ENCODE results near the gene ANKRD33B. TPM values are rescaled to one million over a fixed set of nuclear protein-coding genes. Genes with fewer than 3 reads are reported as not detected.
A peak's percentile ranks its signal among the peaks of the same experiment; 100 is the strongest.

Gene ANKRD33B
- total RNA-seq, 1 experiment from 2014 or later, result 14.9 TPM

DNA sequence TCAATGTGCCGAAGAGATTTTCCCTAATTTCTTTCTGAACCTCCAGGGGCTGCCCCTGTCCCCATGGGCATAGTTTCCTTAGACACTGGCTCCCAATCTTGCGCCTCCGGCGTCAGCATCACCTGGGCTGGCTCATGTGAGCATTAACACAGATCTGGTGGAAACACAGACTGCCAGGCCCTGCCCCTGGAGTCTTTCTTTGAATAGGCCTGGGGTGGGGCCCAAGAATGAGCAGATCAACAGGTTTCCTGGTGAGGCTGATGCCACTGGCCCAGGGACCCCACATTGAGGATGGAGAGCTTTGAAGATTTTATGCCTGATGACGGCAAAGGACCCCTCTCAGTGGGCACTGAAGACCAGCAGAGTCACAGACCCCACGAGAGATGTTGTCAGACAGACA is 60.8 kb downstream of the ANKRD33B start:
- H2AFZ ChIP-seq (ENCODE audit: low read length), result no peak overlapping the region
- no peaks in the 10 kb centered on the region for H3K9me2 ChIP-seq (replicated peaks; ENCODE audit: low read length)
- no peaks in the 10 kb centered on the region for H3F3A ChIP-seq (ENCODE audit: low read length, unreplicated experiment)
- ChIA-PET CTCF (no interaction called here), POLR2A (ENCODE audit: unreplicated experiment) (interaction anchor here (0.6 kb wide), 1 partner anchor 85 kb away, joined by 3 read pairs; no protein-coding TSS in a partner anchor)
- no peak overlapping the region for H3K9ac ChIP-seq (ENCODE audit: low read length)
- intact Hi-C loops (cut with micrococcal nuclease), result loop anchor here (5.0 kb wide), 1 partner anchor 67 kb away; no protein-coding TSS in a partner anchor
- H3K27me3 ChIP-seq (ENCODE audit: low read length), result no peaks in the 10 kb centered on the region
- H4K20me1 ChIP-seq (ENCODE audit: low read length), result no peaks in the 10 kb centered on the region
- H3K4me3 ChIP-seq (ENCODE audit: low read length), result no peak overlapping the region
- no peak for DNase-seq
- H3K4me2 ChIP-seq (ENCODE audit: low read length), result no peak overlapping the region
- H3K4me1 ChIP-seq (ENCODE audit: insufficient read depth, low read length), result peaks cover 12% of the 10 kb centered on the region
- no peak for ATAC-seq
- H3K27ac ChIP-seq (ENCODE audit: low read length), result no peak overlapping the region
- H3K9me3 ChIP-seq (ENCODE audit: low read length), result peaks cover 8% of the 10 kb centered on the region
- no peaks in the 10 kb centered on the region for H3K79me2 ChIP-seq (ENCODE audit: low read length)
- TF ChIP-seq, protein P1, sequence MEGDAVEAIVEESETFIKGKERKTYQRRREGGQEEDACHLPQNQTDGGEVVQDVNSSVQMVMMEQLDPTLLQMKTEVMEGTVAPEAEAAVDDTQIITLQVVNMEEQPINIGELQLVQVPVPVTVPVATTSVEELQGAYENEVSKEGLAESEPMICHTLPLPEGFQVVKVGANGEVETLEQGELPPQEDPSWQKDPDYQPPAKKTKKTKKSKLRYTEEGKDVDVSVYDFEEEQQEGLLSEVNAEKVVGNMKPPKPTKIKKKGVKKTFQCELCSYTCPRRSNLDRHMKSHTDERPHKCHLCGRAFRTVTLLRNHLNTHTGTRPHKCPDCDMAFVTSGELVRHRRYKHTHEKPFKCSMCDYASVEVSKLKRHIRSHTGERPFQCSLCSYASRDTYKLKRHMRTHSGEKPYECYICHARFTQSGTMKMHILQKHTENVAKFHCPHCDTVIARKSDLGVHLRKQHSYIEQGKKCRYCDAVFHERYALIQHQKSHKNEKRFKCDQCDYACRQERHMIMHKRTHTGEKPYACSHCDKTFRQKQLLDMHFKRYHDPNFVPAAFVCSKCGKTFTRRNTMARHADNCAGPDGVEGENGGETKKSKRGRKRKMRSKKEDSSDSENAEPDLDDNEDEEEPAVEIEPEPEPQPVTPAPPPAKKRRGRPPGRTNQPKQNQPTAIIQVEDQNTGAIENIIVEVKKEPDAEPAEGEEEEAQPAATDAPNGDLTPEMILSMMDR (conservative IDR thresholded peaks at IDR 0.05; ENCODE audit: low read depth, low read length), result no peak
- no TSS peak for BruUV-seq (replicated peaks)
- peaks cover 18% of the 10 kb centered on the region; the same call in 1 of the 2 replicates for H3K36me3 ChIP-seq (ENCODE audit: low read depth, low read length)

GRCh38 chr5:10625700-10626472 is 62.0 kb downstream of the ANKRD33B start:
- Histone ChIP-seq H3K4me3 (ENCODE audit: low read length) (no peak overlapping the region), H4K20me1 (ENCODE audit: low read length) (no peaks in the 10 kb centered on the region), H2AFZ (ENCODE audit: low read length) (no peak overlapping the region), H3K27me3 (ENCODE audit: low read length) (no peaks in the 10 kb centered on the region), H3K79me2 (ENCODE audit: low read length) (no peaks in the 10 kb centered on the region), H3K9ac (ENCODE audit: low read length) (no peak overlapping the region), H3K36me3 (ENCODE audit: low read depth, low read length) (peaks cover 9% of the 10 kb centered on the region; the same call in 1 of the 2 replicates), H3F3A (ENCODE audit: low read length, unreplicated experiment) (no peaks in the 10 kb centered on the region), H3K9me3 (ENCODE audit: low read length) (peaks cover 2% of the 10 kb centered on the region), H3K4me2 (ENCODE audit: low read length) (no peak overlapping the region), H3K27ac (ENCODE audit: low read length) (no peak overlapping the region), H3K9me2 (replicated peaks; ENCODE audit: low read length) (no peaks in the 10 kb centered on the region), H3K4me1 (ENCODE audit: insufficient read depth, low read length) (peaks cover 12% of the 10 kb centered on the region)
- TF ChIP-seq EZH2 (IDR thresholded peaks at IDR 0.05; ENCODE audit: low read length, unreplicated experiment), result no peak
- no peak for TF ChIP-seq EZH2phosphoT487 (IDR thresholded peaks at IDR 0.05; ENCODE audit: borderline replicate concordance, low read length)
- TF ChIP-seq, protein P1 (conservative IDR thresholded peaks at IDR 0.05; ENCODE audit: low read depth, low read length), result no peak
- BruUV-seq (replicated peaks), result no TSS peak
- CTCF ChIA-PET, result no interaction called here
- POLR2A ChIA-PET (ENCODE audit: unreplicated experiment), result no interaction called here
- intact Hi-C loops (cut with micrococcal nuclease), result loop anchor here (5.0 kb wide), 1 partner anchor 69 kb away; no protein-coding TSS in a partner anchor
- DNase-seq (no peak), ATAC-seq (no peak)

DNA sequence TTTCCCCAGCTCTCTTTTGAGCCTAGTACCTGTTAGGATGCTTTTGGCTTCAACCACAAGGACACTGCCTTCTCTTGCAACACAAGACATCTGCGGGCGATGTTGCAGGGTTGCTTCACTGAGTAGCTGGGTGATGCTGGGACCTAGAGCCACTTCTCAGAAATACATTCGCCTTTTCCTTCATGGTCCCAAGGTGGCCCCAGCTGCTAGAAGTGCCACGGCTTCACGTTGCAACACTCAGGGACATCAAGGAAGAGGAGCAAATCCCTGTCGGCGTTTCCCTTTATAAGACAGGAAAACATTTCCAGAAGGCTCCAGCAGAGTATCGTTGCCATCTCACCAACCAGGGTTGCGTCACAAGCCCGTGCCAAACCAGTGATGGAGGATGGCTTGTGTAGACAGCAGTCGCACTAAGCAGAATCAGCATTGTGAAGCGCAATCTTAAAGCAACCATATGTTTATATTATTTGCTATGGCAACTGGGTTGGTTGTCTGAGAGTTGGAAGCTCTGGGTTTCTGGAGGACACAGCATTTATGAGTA is 62.7 kb downstream of the ANKRD33B start:
- Histone ChIP-seq H4K20me1 (ENCODE audit: low read length) (no peaks in the 10 kb centered on the region), H3F3A (ENCODE audit: low read length, unreplicated experiment) (no peaks in the 10 kb centered on the region), H3K9me3 (ENCODE audit: low read length) (no peaks in the 10 kb centered on the region), H2AFZ (ENCODE audit: low read length) (no peak overlapping the region), H3K4me3 (ENCODE audit: low read length) (no peak overlapping the region), H3K79me2 (ENCODE audit: low read length) (no peaks in the 10 kb centered on the region), H3K9ac (ENCODE audit: low read length) (no peak overlapping the region), H3K27me3 (ENCODE audit: low read length) (no peaks in the 10 kb centered on the region), H3K4me2 (ENCODE audit: low read length) (peak overlapping the region; percentile 81; the same call in 1 of the 2 replicates), H3K36me3 (ENCODE audit: low read depth, low read length) (peaks cover 3% of the 10 kb centered on the region; the same call in 1 of the 2 replicates), H3K9me2 (replicated peaks; ENCODE audit: low read length) (no peaks in the 10 kb centered on the region), H3K4me1 (ENCODE audit: insufficient read depth, low read length) (peaks cover 12% of the 10 kb centered on the region), H3K27ac (ENCODE audit: low read length) (no peak overlapping the region)
- TF ChIP-seq EZH2phosphoT487 (IDR thresholded peaks at IDR 0.05; ENCODE audit: borderline replicate concordance, low read length) (no peak), EZH2 (IDR thresholded peaks at IDR 0.05; ENCODE audit: low read length, unreplicated experiment) (no peak)
- TF ChIP-seq, protein P1 (conservative IDR thresholded peaks at IDR 0.05; ENCODE audit: low read depth, low read length), result no peak
- DNase-seq (no peak), ATAC-seq (no peak)
- no TSS peak for BruUV-seq (replicated peaks)
- intact Hi-C loops (cut with micrococcal nuclease), result loop anchor here (5.0 kb wide), 1 partner anchor 69 kb away; no protein-coding TSS in a partner anchor
- POLR2A ChIA-PET (ENCODE audit: unreplicated experiment), result no interaction called here
- CTCF ChIA-PET, result interaction anchor here (2.2 kb wide), 1 partner anchor 174 kb away, joined by 38 read pairs; no protein-coding TSS in a partner anchor

All from PC-3 (cell line).